ENCODE results near the gene MPZL1. TPM values are rescaled to one million over a fixed set of nuclear protein-coding genes. Genes with fewer than 3 reads are reported as not detected.
"Not testable (repeated sequence)": the region's sequence is repeated elsewhere in the genome, so short reads cannot be mapped to it uniquely, and the experiment has no call there.

Gene MPZL1
- total and polyA plus RNA-seq, 12 donors: 12.1 to 101 (median 62.8) TPM

- TF ChIP-seq, protein P1, sequence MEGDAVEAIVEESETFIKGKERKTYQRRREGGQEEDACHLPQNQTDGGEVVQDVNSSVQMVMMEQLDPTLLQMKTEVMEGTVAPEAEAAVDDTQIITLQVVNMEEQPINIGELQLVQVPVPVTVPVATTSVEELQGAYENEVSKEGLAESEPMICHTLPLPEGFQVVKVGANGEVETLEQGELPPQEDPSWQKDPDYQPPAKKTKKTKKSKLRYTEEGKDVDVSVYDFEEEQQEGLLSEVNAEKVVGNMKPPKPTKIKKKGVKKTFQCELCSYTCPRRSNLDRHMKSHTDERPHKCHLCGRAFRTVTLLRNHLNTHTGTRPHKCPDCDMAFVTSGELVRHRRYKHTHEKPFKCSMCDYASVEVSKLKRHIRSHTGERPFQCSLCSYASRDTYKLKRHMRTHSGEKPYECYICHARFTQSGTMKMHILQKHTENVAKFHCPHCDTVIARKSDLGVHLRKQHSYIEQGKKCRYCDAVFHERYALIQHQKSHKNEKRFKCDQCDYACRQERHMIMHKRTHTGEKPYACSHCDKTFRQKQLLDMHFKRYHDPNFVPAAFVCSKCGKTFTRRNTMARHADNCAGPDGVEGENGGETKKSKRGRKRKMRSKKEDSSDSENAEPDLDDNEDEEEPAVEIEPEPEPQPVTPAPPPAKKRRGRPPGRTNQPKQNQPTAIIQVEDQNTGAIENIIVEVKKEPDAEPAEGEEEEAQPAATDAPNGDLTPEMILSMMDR (IDR thresholded peaks at IDR 0.05): no peak
- no peak for TF ChIP-seq POLR2A (IDR thresholded peaks at IDR 0.05)
- Histone ChIP-seq H3K27ac (no peak overlapping the region), H3K4me3 (no peak overlapping the region), H3K36me3 (replicated peaks in 1 of 2) (no peaks in the 10 kb centered on the region), H3K4me1 (replicated peaks in 1 of 2) (peaks cover 0 to 4% of the 10 kb centered on the region in 2 donors), H3K27me3 (no peaks in the 10 kb centered on the region), H3K9me3 (replicated peaks in 1 of 3) (no peaks in the 10 kb centered on the region)
- WGBS, 4 donors: 96 to 98% (median 97%) methylated on average over 8 of the region's 8 CpGs
- intact Hi-C loops (cut with DNase I): no loop called here
- DNase-seq: no peak
Observed at GRCh38 chr1:167738158-167738557, 16.4 kb downstream of the MPZL1 start.

- peaks cover 0 to 4% of the 10 kb centered on the region in 2 donors for H3K4me1 ChIP-seq (replicated peaks in 1 of 2)
- DNase-seq: no peak
- TF ChIP-seq, protein P1 (IDR thresholded peaks at IDR 0.05): no peak
- TF ChIP-seq POLR2A (IDR thresholded peaks at IDR 0.05): no peak
- no peaks in the 10 kb centered on the region for H3K9me3 ChIP-seq (replicated peaks in 1 of 3)
- no peak overlapping the region for H3K27ac ChIP-seq
- intact Hi-C loops (cut with DNase I): no loop called here
- no peaks in the 10 kb centered on the region for H3K27me3 ChIP-seq
- H3K36me3 ChIP-seq (replicated peaks in 1 of 2): no peaks in the 10 kb centered on the region
- WGBS, 4 donors: 76 to 83% (median 78%) methylated on average over 3 of the region's 3 CpGs
- H3K4me3 ChIP-seq: no peak overlapping the region
Observed at GRCh38 chr1:167739752-167740151, 18.0 kb downstream of the MPZL1 start.

DNA sequence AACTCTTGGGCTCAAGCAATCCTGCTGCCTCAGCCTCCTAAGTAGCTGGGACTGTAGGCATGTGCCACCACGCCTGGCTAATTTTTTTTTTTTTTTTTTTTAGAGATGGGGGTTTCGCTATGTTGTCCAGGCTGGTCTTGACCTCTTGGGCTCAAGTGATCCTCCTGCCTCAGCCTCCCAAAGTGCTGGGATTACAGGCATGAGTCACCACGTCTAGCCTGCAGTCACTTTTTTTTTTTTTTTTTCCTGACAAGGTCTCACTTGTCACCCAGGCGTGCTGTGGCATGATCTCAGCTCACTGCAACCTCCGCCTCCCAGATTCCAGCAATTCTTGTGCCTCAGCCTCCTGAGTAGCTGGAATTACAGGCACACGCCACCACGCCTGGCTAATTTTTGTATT, 19.3 kb downstream of the MPZL1 start:
- not testable (repeated sequence) for H3K4me3 ChIP-seq; H3K4me1 ChIP-seq (replicated peaks in 1 of 2)

DNA sequence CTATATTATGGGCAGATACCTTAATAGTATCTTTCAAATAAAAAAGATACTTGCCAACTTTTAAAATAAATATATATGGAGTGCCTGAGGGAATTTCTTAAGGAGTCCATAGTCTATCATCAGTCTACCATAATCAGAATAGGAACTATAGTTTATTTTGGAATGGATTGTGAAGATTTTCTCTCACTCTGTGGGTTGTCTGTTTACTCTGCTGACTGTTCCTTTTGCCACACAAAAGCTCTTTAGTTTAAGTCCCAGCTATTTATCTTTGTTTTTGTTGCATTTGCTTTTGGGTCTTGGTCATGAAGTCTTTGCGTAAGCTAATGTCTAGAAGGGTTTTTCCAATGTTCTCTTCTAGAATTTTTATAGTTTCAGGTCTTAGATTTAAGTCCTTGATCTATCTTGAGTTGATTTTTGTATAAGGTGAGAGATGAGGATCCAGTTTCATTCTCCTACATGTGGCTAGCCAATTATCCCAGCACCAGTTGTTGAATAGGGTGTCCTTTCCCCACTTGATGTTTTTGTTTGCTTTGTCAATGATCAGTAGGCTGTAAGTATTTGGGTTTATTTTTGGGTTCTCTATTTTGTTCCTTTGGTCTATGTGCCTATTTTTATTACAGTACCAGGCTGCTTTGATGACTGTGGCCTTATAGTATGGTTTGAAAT, 20.7 kb downstream of the MPZL1 start:
- DNase-seq; H3K36me3 ChIP-seq (replicated peaks in 1 of 2); H3K4me1 ChIP-seq (replicated peaks in 1 of 2); intact Hi-C loops (cut with DNase I); H3K27ac ChIP-seq; H3K9me3 ChIP-seq (replicated peaks in 1 of 3); H3K27me3 ChIP-seq; H3K4me3 ChIP-seq: not testable (repeated sequence)
- 90 to 97% (median 94%) methylated on average over 1 of the region's 1 CpG for WGBS, 4 donors

More for the DNA sequence above, 19.3 kb downstream of the MPZL1 start:
- intact Hi-C loops (cut with DNase I); H3K27ac ChIP-seq; H3K36me3 ChIP-seq (replicated peaks in 1 of 2); H3K27me3 ChIP-seq; H3K9me3 ChIP-seq (replicated peaks in 1 of 3); DNase-seq: not testable (repeated sequence)
- 85 to 91% (median 89%) methylated on average over 7 of the region's 7 CpGs for WGBS, 4 donors

- Histone ChIP-seq H3K27me3 (no peaks in the 10 kb centered on the region), H3K36me3 (replicated peaks in 1 of 2) (no peaks in the 10 kb centered on the region), H3K4me3 (no peak overlapping the region), H3K4me1 (replicated peaks in 1 of 2) (peaks cover 6 to 10% of the 10 kb centered on the region in 2 donors), H3K27ac (no peak overlapping the region), H3K9me3 (replicated peaks in 1 of 3) (no peaks in the 10 kb centered on the region)
- intact Hi-C loops (cut with DNase I): no loop called here
- TF ChIP-seq, protein P1 (IDR thresholded peaks at IDR 0.05): no peak
- TF ChIP-seq POLR2A (IDR thresholded peaks at IDR 0.05): no peak
- WGBS, 4 donors: 94 to 99% (median 97%) methylated on average over 3 of the region's 3 CpGs
- DNase-seq: no peak
Observed at GRCh38 chr1:167744901-167745300, 23.1 kb downstream of the MPZL1 start.
